A673 (cell line): ENCODE measurements around the gene WDR27.

Source experiments
- EZH2 ChIP-seq: fragments of 200-600 bp; sonication (generic); IDR thresholded peaks from 2 replicates; pipeline ENCODE4 v1.6.1; 2017; ENCODE audit warnings: borderline replicate concordance, low read depth, mild to moderate bottlenecking, mixed read lengths, antibody characterized with exemption, low read length; ENCODE audit not compliant: poor library complexity, severe bottlenecking
- TF ChIP-seq, protein P1 (sequence below): fragments of 300-800, 200-600 bp; sonication (generic); conservative IDR thresholded peaks from 2 replicates; pipeline ENCODE4 v1.5.1; 2017; ENCODE audit warnings: low read depth, mild to moderate bottlenecking, antibody characterized with exemption, low read length, moderate library complexity, mixed read lengths

- TF ChIP-seq, protein P1, sequence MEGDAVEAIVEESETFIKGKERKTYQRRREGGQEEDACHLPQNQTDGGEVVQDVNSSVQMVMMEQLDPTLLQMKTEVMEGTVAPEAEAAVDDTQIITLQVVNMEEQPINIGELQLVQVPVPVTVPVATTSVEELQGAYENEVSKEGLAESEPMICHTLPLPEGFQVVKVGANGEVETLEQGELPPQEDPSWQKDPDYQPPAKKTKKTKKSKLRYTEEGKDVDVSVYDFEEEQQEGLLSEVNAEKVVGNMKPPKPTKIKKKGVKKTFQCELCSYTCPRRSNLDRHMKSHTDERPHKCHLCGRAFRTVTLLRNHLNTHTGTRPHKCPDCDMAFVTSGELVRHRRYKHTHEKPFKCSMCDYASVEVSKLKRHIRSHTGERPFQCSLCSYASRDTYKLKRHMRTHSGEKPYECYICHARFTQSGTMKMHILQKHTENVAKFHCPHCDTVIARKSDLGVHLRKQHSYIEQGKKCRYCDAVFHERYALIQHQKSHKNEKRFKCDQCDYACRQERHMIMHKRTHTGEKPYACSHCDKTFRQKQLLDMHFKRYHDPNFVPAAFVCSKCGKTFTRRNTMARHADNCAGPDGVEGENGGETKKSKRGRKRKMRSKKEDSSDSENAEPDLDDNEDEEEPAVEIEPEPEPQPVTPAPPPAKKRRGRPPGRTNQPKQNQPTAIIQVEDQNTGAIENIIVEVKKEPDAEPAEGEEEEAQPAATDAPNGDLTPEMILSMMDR: no peak
- no peak for TF ChIP-seq EZH2
Measured at GRCh38 chr6:169625376-169625775, 76.5 kb downstream of the WDR27 start.
